Measurements from ENCODE around the gene SYT9.

The SYT9 gene

GRCh38 chr11:7251836-7252682 lies at the start of gene SYT9:
SYT9 (plus strand) TSS chr11:7251904; CDS start chr11:7252187, 283 bp downstream.
- no peak for DNase-seq

- no peak for DNase-seq
These were observed 49.3 kb upstream of the SYT9 start for GRCh38 chr11:7202412-7202811.

- no peak for DNase-seq
These were observed 46.9 kb upstream of the SYT9 start for GRCh38 chr11:7204778-7205177.

GRCh38 chr11:7208391-7208790 lies 43.3 kb upstream of the SYT9 start:
- no peak for DNase-seq

GRCh38 chr11:7219491-7219890 lies 32.2 kb upstream of the SYT9 start:
- DNase-seq = no peak

GRCh38 chr11:7220636-7221035 lies 31.1 kb upstream of the SYT9 start:
- no peak for DNase-seq

- DNase-seq = no peak
These were observed 29.1 kb upstream of the SYT9 start for GRCh38 chr11:7222619-7223018.

- no peak for DNase-seq
These were observed 11.8 kb upstream of the SYT9 start for GRCh38 chr11:7239877-7240276.

- no peak for DNase-seq
These were observed 6.4 kb upstream of the SYT9 start for GRCh38 chr11:7245341-7245740.

GRCh38 chr11:7246179-7246578 lies 5.5 kb upstream of the SYT9 start:
- no peak for DNase-seq

- no peak for DNase-seq
These were observed 1.5 kb upstream of the SYT9 start for GRCh38 chr11:7250166-7250565.

GRCh38 chr11:7251487-7251835 lies 243 bp upstream of the SYT9 start:
- no peak for DNase-seq

- no peak for DNase-seq
These were observed 1.0 kb downstream of the SYT9 start for GRCh38 chr11:7252683-7253213.

GRCh38 chr11:7253800-7254199 lies 2.1 kb downstream of the SYT9 start:
- no peak for DNase-seq

- no peak for DNase-seq
These were observed 3.1 kb downstream of the SYT9 start for GRCh38 chr11:7254731-7255291.

GRCh38 chr11:7256943-7257342 lies 5.2 kb downstream of the SYT9 start:
- DNase-seq = no peak

- no peak for DNase-seq
These were observed 6.0 kb downstream of the SYT9 start for GRCh38 chr11:7257724-7258123.

GRCh38 chr11:7261578-7261977 lies 9.9 kb downstream of the SYT9 start:
- DNase-seq = no peak

GRCh38 chr11:7262672-7263071 lies 11.0 kb downstream of the SYT9 start:
- DNase-seq = no peak

GRCh38 chr11:7263842-7264241 lies 12.1 kb downstream of the SYT9 start:
- DNase-seq = no peak

- DNase-seq = no peak
These were observed 17.1 kb downstream of the SYT9 start for GRCh38 chr11:7268758-7269157.

- DNase-seq = no peak
These were observed 18.6 kb downstream of the SYT9 start for GRCh38 chr11:7270233-7270865.

- DNase-seq = no peak
These were observed 20.7 kb downstream of the SYT9 start for GRCh38 chr11:7272373-7272772.

- no peak for DNase-seq
These were observed 23.4 kb downstream of the SYT9 start for GRCh38 chr11:7275133-7275532.

Measured in NCI-H1048 (cell line).